Measurements from ENCODE around the gene MRTFA.
"Not testable (repeated sequence)": the region's sequence is repeated elsewhere in the genome, so short reads cannot be mapped to it uniquely, and the experiment has no call there.

Gene MRTFA

GRCh38 chr22:40510631-40511364 is 125.7 kb downstream of the MRTFA start:
- ChIA-PET POLR2A (no interaction called here), CTCF (interaction anchor here (3.3 kb wide), 1 partner anchor 14 kb away, joined by 15 read pairs; no protein-coding TSS in a partner anchor)
- DNase-seq (ENCODE audit: extremely low spot score): no peak
- TF ChIP-seq, protein P1, sequence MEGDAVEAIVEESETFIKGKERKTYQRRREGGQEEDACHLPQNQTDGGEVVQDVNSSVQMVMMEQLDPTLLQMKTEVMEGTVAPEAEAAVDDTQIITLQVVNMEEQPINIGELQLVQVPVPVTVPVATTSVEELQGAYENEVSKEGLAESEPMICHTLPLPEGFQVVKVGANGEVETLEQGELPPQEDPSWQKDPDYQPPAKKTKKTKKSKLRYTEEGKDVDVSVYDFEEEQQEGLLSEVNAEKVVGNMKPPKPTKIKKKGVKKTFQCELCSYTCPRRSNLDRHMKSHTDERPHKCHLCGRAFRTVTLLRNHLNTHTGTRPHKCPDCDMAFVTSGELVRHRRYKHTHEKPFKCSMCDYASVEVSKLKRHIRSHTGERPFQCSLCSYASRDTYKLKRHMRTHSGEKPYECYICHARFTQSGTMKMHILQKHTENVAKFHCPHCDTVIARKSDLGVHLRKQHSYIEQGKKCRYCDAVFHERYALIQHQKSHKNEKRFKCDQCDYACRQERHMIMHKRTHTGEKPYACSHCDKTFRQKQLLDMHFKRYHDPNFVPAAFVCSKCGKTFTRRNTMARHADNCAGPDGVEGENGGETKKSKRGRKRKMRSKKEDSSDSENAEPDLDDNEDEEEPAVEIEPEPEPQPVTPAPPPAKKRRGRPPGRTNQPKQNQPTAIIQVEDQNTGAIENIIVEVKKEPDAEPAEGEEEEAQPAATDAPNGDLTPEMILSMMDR (IDR thresholded peaks at IDR 0.05; ENCODE audit: control extremely low read depth, extremely low read depth, low read depth, missing control alignments): no peak

GRCh38 chr22:40509401-40510134 is 127.0 kb downstream of the MRTFA start:
- TF ChIP-seq, protein P1 (IDR thresholded peaks at IDR 0.05; ENCODE audit: control extremely low read depth, extremely low read depth, low read depth, missing control alignments): no peak
- no peak for DNase-seq (ENCODE audit: extremely low spot score)
- CTCF ChIA-PET: interaction anchor here (0.8 to 3.3 kb wide), 7 partner anchors 11 to 136 kb away, joined by 3 to 15 read pairs (median 4); no protein-coding TSS in a partner anchor
- POLR2A ChIA-PET: interaction anchor here (0.6 to 0.7 kb wide), 2 partner anchors 17 to 25 kb away, joined by 3 to 4 read pairs; no protein-coding TSS in a partner anchor

DNA sequence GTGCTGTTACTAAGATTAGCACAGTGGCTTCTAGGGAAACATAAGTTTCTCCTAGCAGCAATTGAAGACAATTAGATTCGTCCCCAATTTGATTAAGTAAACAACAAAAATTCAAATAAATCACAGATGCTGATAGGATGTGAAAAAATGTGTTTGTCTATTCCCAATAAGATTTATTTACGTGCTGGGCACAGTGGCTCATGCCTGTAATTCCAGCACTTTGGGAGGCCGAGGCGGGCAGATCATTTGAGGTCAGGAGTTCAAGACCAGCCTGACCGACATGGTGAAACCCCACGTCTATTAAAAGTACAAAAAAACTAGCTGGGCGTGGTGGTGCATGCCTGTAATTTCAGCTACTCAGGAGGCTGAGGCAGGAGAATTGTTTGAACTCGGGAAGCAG is 128.5 kb downstream of the MRTFA start:
- DNase-seq (ENCODE audit: extremely low spot score); POLR2A ChIA-PET: not testable (repeated sequence)
- CTCF ChIA-PET: interaction anchor here (1.5 to 3.3 kb wide), 4 partner anchors 17 to 72 kb away, joined by 4 to 15 read pairs (median 10); no protein-coding TSS in a partner anchor

GRCh38 chr22:40507491-40507890 is 129.0 kb downstream of the MRTFA start:
- ChIA-PET CTCF (interaction anchor here (2.1 to 3.2 kb wide), 4 partner anchors 9 to 71 kb away, joined by 6 to 13 read pairs (median 9); no protein-coding TSS in a partner anchor), POLR2A (no interaction called here)
- TF ChIP-seq, protein P1 (IDR thresholded peaks at IDR 0.05; ENCODE audit: control extremely low read depth, extremely low read depth, low read depth, missing control alignments): no peak

GRCh38 chr22:40506762-40507161 is 129.8 kb downstream of the MRTFA start:
- CTCF ChIA-PET: interaction anchor here (0.8 to 3.2 kb wide), 5 partner anchors 10 to 100 kb away, joined by 3 to 13 read pairs (median 6); no protein-coding TSS in a partner anchor
- POLR2A ChIA-PET: no interaction called here

More at GRCh38 chr22:40507491-40507890, 129.0 kb downstream of the MRTFA start:
- no peak for DNase-seq (ENCODE audit: extremely low spot score)

DNA sequence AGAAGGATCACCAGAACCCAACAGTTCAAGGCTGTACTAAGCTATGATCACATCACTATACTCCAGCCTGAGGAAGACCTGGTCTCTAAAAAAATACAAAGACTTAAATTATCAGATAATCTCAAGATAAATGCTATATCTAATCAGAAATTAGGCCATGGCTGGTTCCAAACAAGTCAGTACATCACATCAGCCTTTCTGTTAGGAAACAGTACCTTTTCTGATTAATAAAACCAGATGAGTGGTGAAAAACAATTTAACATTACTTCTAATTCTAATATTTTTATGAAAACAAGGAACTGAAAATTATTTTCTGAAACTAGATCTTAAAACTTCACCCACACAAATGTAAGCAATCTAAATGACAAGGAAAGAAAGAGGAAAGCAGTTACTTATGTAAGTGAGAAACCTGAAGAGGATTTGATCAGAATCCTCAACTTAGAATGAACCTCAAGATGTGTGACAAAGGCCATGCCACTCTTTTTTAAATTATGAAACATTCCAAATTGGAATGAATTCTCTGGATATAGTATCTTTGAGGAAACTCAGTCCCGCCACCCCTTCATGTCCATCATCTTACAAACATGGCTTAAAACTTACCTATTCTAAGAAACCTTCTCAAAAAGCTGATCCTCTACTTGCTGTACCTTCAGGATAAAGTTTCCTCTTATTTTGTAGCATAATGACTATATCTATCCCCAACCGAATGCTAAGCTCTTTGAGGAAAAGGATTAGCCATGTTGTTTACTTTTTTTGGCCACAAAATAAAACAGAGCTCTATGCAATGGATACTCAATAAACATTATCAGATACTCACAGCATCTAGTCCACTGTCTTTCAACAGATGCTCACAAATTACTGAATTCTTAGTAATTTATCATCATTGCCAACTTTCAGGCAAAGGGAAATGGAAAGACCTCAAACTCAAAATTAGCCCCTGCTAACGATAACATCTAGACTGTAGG is 132.0 kb downstream of the MRTFA start:
- ChIA-PET CTCF (interaction anchor here (0.8 to 3.2 kb wide), 6 partner anchors 12 to 68 kb away, joined by 3 to 13 read pairs (median 4); no protein-coding TSS in a partner anchor), POLR2A (interaction anchor here (0.7 kb wide), 1 partner anchor 120 kb away, joined by 4 read pairs; no protein-coding TSS in a partner anchor)
- TF ChIP-seq, protein P1 (IDR thresholded peaks at IDR 0.05; ENCODE audit: control extremely low read depth, extremely low read depth, low read depth, missing control alignments): no peak
- DNase-seq (ENCODE audit: extremely low spot score): peak; percentile 29

More at GRCh38 chr22:40506762-40507161, 129.8 kb downstream of the MRTFA start:
- no peak for DNase-seq (ENCODE audit: extremely low spot score)
- TF ChIP-seq, protein P1 (IDR thresholded peaks at IDR 0.05; ENCODE audit: control extremely low read depth, extremely low read depth, low read depth, missing control alignments): no peak

All from GM10248 (cell line).